Caco-2 (cell line): Measurements from ENCODE around the gene SNRNP25. TPM values are rescaled to one million over a fixed set of nuclear protein-coding genes. Genes with fewer than 3 reads are reported as not detected.

Experiments
- BruUV-seq: library from RNA; stranded (reverse); fragments of 400-500 nt; replicated peaks from 2 replicates; lab custom pipeline; 2021; lab: Mats Ljungman, UMichigan
- CTCF ChIA-PET: fragments of 300-600 bp; sonication (Branson Sonifier 250); formaldehyde crosslinking; loops from one replicate; lab custom pipeline; 2022; ENCODE audit warnings: antibody characterized with exemption; lab: Charles Lee
- POLR2A ChIA-PET: fragments of 300-600 bp; sonication (Branson Sonifier 250); formaldehyde crosslinking; loops from one replicate; lab custom pipeline; 2022; ENCODE audit warnings: antibody characterized with exemption; lab: Charles Lee
- DNase-seq, 2 experiments: peaks; one replicate each; pipeline versions ENCODE4 v3.0.0 to v3.0.0-alpha.2; 2020 to 2022
- H3K27me3 ChIP-seq: replicated peaks from 2 replicates; pipeline ENCODE4 v1.6.0; 2011; ENCODE audit warnings: low read length; ENCODE audit not compliant: control insufficient read depth, insufficient read depth
- H3K36me3 ChIP-seq: 2 replicates; pipeline ENCODE4 v1.5.1; 2011; ENCODE audit warnings: low read length; ENCODE audit not compliant: control insufficient read depth, insufficient read depth
- H3K4me1 ChIP-seq: fragments of 250-450 bp; sonication (Bioruptor Pico); 2 replicates; pipeline ENCODE4 v1.5.1; 2020; ENCODE audit warnings: mild to moderate bottlenecking
- H3K4me3 ChIP-seq: 2 replicates; pipeline ENCODE4 v1.5.1; 2011; ENCODE audit warnings: low read depth, mild to moderate bottlenecking, control low read depth, low read length
- H3K9me3 ChIP-seq: fragments of 250-450 bp; sonication (Bioruptor Pico); 2 replicates; pipeline ENCODE4 v1.5.1; 2020; ENCODE audit warnings: mild to moderate bottlenecking, moderate library complexity
- H3K27ac Mint-ChIP-seq: one replicate; pipeline ENCODE4 v1.8.0; 2022; ENCODE audit warnings: mixed read lengths; ENCODE audit not compliant: unreplicated experiment
- H3K27me3 Mint-ChIP-seq: one replicate; pipeline ENCODE4 v1.8.0; 2022; ENCODE audit warnings: mixed read lengths; ENCODE audit not compliant: insufficient read depth, unreplicated experiment
- H3K36me3 Mint-ChIP-seq: one replicate; pipeline ENCODE4 v1.8.0; 2022; ENCODE audit warnings: mild to moderate bottlenecking, mixed read lengths; ENCODE audit not compliant: insufficient read depth, unreplicated experiment
- H3K4me1 Mint-ChIP-seq: one replicate; pipeline ENCODE4 v1.8.0; 2022; ENCODE audit warnings: low read depth, mixed read lengths; ENCODE audit not compliant: unreplicated experiment
- H3K4me3 Mint-ChIP-seq: one replicate; pipeline ENCODE4 v1.8.0; 2022; ENCODE audit warnings: mild to moderate bottlenecking, moderate library complexity, mixed read lengths; ENCODE audit not compliant: unreplicated experiment
- H3K9me3 Mint-ChIP-seq: one replicate; pipeline ENCODE4 v1.8.0; 2022; ENCODE audit warnings: mixed read lengths; ENCODE audit not compliant: unreplicated experiment
- intact Hi-C: fragments of 100-400 bp; cut with micrococcal nuclease; formaldehyde crosslinking; loops from one replicate; pipeline ENCODE4 v1.10.0; 2022; ENCODE audit not compliant: unreplicated experiment
- total RNA-seq: library from RNA; stranded (reverse); gene quantifications from 2 replicates; pipeline ENCODE4 v1.2.3, GENCODE V29; 2022
- TF ChIP-seq, protein P1 (sequence below), 2 experiments: fragments of 200-600 bp in 1 of 2; IDR thresholded peaks; 1 replicate in 1 of 2; 2 replicates in 1 of 2; pipeline versions ENCODE4 v1.5.1 to v1.8.0; 2011 to 2022; ENCODE audit warnings: antibody characterized with exemption in 1 of 2, control low read depth in 1 of 2, inconsistent platforms in 1 of 2, low read depth in 1 of 2, low read length in 1 of 2, mild to moderate bottlenecking in 1 of 2, moderate library complexity in 1 of 2; ENCODE audit not compliant: insufficient read depth in 1 of 2, severe bottlenecking in 1 of 2, unreplicated experiment in 1 of 2

SNRNP25 gene
- total RNA-seq, 1 experiment from 2014 or later = 57.1 TPM

DNA sequence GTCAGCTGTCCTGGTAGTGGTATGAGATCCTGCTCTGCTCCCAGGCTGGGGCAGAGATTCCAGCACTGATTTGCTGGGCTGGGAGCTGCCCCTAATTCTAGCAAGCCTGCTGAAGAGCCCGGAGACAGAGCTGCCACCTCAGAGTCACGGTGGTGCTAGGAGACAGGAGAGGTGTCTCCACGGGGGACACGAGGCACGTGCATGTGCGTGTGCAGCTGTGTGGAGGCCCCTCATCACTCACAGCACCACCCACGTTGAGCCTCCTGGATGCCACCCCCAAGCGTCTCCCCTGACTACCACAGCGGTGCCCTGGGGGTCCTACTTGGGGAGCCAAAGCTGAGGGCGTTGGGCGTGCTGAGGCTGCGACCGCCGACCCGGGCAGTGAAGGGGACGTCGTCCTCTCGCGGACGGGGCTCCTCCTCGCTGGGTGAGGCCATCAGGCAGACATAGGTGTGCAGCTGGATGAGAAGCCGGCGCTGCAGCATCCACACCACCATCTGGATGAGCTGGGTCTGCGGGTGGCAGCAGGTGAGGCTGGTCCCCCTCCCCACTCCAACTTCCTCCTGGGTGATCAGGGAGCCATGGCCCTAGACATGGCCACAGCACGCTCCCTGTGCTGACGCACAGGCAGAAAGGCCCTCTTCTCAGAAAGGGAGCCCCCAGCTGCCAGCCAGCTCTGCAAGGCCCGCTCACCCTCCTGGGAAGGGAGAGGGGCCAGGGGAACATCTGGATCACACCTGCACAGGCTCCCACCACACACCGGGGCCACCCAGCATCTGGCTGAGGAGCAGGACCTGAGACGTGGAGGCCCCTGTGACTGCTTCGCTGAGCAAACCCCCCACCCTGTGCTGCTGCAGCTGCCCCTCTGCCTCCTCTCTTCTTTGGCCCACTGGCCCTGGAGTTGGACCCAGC, 36.0 kb downstream of the SNRNP25 start:
- no peaks in the 10 kb centered on the region for H3K27me3 ChIP-seq
- no peaks in the 10 kb centered on the region for H3K4me1 ChIP-seq
- H3K4me1 Mint-ChIP-seq = no peaks in the 10 kb centered on the region
- H3K9me3 ChIP-seq = no peaks in the 10 kb centered on the region
- H3K4me3 ChIP-seq = no peak overlapping the region
- intact Hi-C loops = no loop called here
- H3K27me3 Mint-ChIP-seq = no peaks in the 10 kb centered on the region
- no peak for DNase-seq
- ChIA-PET CTCF (no interaction called here), POLR2A (no interaction called here)
- peaks cover 46% of the 10 kb centered on the region for H3K36me3 Mint-ChIP-seq
- TF ChIP-seq, protein P1, sequence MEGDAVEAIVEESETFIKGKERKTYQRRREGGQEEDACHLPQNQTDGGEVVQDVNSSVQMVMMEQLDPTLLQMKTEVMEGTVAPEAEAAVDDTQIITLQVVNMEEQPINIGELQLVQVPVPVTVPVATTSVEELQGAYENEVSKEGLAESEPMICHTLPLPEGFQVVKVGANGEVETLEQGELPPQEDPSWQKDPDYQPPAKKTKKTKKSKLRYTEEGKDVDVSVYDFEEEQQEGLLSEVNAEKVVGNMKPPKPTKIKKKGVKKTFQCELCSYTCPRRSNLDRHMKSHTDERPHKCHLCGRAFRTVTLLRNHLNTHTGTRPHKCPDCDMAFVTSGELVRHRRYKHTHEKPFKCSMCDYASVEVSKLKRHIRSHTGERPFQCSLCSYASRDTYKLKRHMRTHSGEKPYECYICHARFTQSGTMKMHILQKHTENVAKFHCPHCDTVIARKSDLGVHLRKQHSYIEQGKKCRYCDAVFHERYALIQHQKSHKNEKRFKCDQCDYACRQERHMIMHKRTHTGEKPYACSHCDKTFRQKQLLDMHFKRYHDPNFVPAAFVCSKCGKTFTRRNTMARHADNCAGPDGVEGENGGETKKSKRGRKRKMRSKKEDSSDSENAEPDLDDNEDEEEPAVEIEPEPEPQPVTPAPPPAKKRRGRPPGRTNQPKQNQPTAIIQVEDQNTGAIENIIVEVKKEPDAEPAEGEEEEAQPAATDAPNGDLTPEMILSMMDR (IDR thresholded peaks at IDR 0.05; ENCODE audit: insufficient read depth in 1 of 2, low read depth in 1 of 2, low read length in 1 of 2, severe bottlenecking in 1 of 2, unreplicated experiment in 1 of 2) = no peak
- H3K36me3 ChIP-seq = no peaks in the 10 kb centered on the region; the same call in none of the 2 replicates
- no peak overlapping the region for H3K4me3 Mint-ChIP-seq
- no TSS peak for BruUV-seq
- no peaks in the 10 kb centered on the region for H3K9me3 Mint-ChIP-seq
- H3K27ac Mint-ChIP-seq = no peak overlapping the region

DNA sequence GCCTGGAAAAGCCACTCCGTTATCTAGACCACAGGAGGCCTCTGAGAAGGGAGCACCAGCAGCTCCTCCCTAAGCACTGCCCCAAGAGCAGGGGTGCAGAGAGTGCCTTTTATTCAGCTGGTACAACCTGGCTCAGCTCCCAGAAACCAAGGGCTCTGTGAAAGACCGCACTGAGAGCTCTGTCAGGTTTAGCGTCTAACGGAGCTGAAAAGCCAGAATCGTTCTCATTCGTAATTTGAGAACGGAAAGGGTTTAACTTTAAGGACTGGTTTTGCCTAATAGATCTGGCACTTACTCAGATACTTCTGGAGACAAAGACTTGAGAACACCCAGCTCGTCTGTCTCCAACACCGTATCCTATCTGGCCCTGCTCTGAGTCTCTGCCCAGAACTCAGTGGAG, 37.9 kb downstream of the SNRNP25 start:
- Mint-ChIP-seq H3K27me3 (no peaks in the 10 kb centered on the region), H3K9me3 (no peaks in the 10 kb centered on the region), H3K36me3 (peaks cover 31% of the 10 kb centered on the region), H3K27ac (no peak overlapping the region), H3K4me3 (no peak overlapping the region), H3K4me1 (no peaks in the 10 kb centered on the region)
- no peaks in the 10 kb centered on the region for H3K9me3 ChIP-seq
- no peaks in the 10 kb centered on the region for H3K27me3 ChIP-seq
- CTCF ChIA-PET = interaction anchor here (1.3 kb wide), 1 partner anchor 27 kb away, joined by 3 read pairs; no protein-coding TSS in a partner anchor
- no peaks in the 10 kb centered on the region for H3K4me1 ChIP-seq
- POLR2A ChIA-PET = no interaction called here
- TF ChIP-seq, protein P1 (IDR thresholded peaks at IDR 0.05; ENCODE audit: insufficient read depth in 1 of 2, low read depth in 1 of 2, low read length in 1 of 2, severe bottlenecking in 1 of 2, unreplicated experiment in 1 of 2) = no peak
- no peak overlapping the region for H3K4me3 ChIP-seq
- no TSS peak for BruUV-seq
- DNase-seq = no peak
- no peaks in the 10 kb centered on the region; the same call in none of the 2 replicates for H3K36me3 ChIP-seq
- intact Hi-C loops = no loop called here

DNA sequence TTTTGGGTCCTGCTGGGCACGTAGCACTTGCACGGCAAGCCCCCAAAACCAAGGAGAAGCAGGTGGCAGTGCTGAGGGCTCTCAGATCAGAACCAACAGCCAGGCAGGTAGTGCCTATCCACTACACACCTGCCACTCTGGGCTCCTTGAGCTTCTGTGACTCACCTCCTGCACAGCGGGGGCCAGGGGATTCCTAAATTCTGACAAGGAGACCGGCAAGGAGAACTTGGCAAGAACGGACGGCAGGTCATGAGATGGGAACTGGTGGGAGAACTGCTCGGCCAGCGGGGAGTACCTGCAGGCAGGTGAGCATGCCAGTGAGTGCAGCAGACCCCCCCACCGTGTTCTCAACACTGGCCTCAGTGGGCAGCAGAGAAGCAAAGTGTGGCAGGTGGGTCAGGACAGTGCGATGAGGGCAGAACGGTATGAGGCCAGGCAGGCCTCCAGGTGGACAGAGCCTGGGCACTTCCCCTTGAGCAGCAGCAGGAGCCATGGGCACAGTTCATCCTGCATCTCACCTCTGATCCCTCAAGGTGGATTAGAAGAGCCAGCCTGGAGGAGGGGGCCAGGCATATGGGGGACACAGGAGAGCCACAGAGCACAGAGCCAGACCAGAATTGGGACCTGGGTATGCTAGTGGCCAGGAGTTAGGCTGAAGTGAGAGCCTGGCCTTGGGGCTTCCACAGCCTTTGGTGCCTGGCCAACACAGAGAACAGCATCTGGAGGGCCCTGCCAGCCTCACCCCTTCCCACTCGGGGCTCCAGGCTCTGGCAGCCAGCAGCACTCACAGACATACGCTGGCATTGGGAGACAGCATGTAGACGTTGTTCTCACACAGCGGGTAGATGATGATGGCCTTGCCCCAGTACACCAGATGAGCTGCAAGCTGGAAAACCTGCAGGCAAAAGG, 39.1 kb downstream of the SNRNP25 start:
- ChIA-PET CTCF (interaction anchor here (0.8 to 1.3 kb wide), 2 partner anchors 25 to 27 kb away, joined by 3 read pairs; no protein-coding TSS in a partner anchor), POLR2A (no interaction called here)
- Histone ChIP-seq H3K4me3 (no peak overlapping the region), H3K9me3 (no peaks in the 10 kb centered on the region), H3K36me3 (no peaks in the 10 kb centered on the region; the same call in none of the 2 replicates), H3K27me3 (no peaks in the 10 kb centered on the region), H3K4me1 (no peaks in the 10 kb centered on the region)
- BruUV-seq = no TSS peak
- H3K27ac Mint-ChIP-seq = no peak overlapping the region
- H3K9me3 Mint-ChIP-seq = no peaks in the 10 kb centered on the region
- no peak overlapping the region for H3K4me3 Mint-ChIP-seq
- TF ChIP-seq, protein P1 (IDR thresholded peaks at IDR 0.05; ENCODE audit: insufficient read depth in 1 of 2, low read depth in 1 of 2, low read length in 1 of 2, severe bottlenecking in 1 of 2, unreplicated experiment in 1 of 2) = no peak
- peaks cover 28% of the 10 kb centered on the region for H3K36me3 Mint-ChIP-seq
- intact Hi-C loops = no loop called here
- no peaks in the 10 kb centered on the region for H3K4me1 Mint-ChIP-seq
- DNase-seq = no peak
- H3K27me3 Mint-ChIP-seq = no peaks in the 10 kb centered on the region
